Neural progenitor cell (in vitro differentiated cells): ENCODE data around the gene LRRC28. TPM values are rescaled to one million over a fixed set of nuclear protein-coding genes. Genes with fewer than 3 reads are reported as not detected.

Source experiments
- DNase-seq: peaks from one replicate; pipeline ENCODE4 v3.0.0-alpha.2; 2016; ENCODE audit warnings: low spot score
- H2AFZ ChIP-seq: fragments of 200-600 bp; sonication (generic); replicated peaks from 2 replicates; pipeline ENCODE4 v1.6.1; 2016; ENCODE audit warnings: antibody characterized with exemption
- H3F3A ChIP-seq: fragments of 200-600 bp; sonication (generic); 2 replicates; pipeline ENCODE4 v1.6.1; 2016; ENCODE audit warnings: antibody characterized with exemption, low read depth
- H3K27ac ChIP-seq: fragments of 200-600 bp; sonication (generic); 2 replicates; pipeline ENCODE4 v1.5.1; 2016; ENCODE audit warnings: mild to moderate bottlenecking
- H3K27me3 ChIP-seq: fragments of 200-600 bp; sonication (generic); 2 replicates; pipeline ENCODE4 v1.6.1; 2016; ENCODE audit warnings: mild to moderate bottlenecking, moderate library complexity
- H3K36me3 ChIP-seq: fragments of 200-600 bp; sonication (generic); 2 replicates; pipeline ENCODE4 v1.5.1; 2016
- H3K4me1 ChIP-seq: fragments of 200-600 bp; sonication (generic); 2 replicates; pipeline ENCODE4 v1.6.1; 2016; ENCODE audit warnings: mixed run types
- H3K4me2 ChIP-seq: fragments of 200-600 bp; sonication (generic); 2 replicates; pipeline ENCODE4 v1.6.1; 2016
- H3K4me3 ChIP-seq: fragments of 200-600 bp; sonication (generic); 2 replicates; pipeline ENCODE4 v1.5.1; 2016
- H3K79me2 ChIP-seq: fragments of 200-600 bp; sonication (generic); 2 replicates; pipeline ENCODE4 v1.6.1; 2016; ENCODE audit warnings: low read depth
- H3K9ac ChIP-seq: fragments of 200-600 bp; sonication (generic); 2 replicates; pipeline ENCODE4 v1.6.1; 2016
- H3K9me3 ChIP-seq: fragments of 200-600 bp; sonication (generic); 2 replicates; pipeline ENCODE4 v1.5.1; 2016; ENCODE audit warnings: low read depth
- H4K20me1 ChIP-seq: fragments of 200-600 bp; sonication (generic); 2 replicates; pipeline ENCODE4 v1.6.1; 2016; ENCODE audit warnings: low read depth
- H3K27ac Mint-ChIP-seq: 3 replicates; pipeline ENCODE4 v1.8.0; 2021; ENCODE audit warnings: mixed read lengths
- H3K27me3 Mint-ChIP-seq: 2 replicates; pipeline ENCODE4 v1.8.0; 2022; ENCODE audit warnings: low read depth, mild to moderate bottlenecking, inconsistent platforms, moderate library complexity, mixed read lengths; ENCODE audit not compliant: insufficient read depth
- H3K36me3 Mint-ChIP-seq: 3 replicates; pipeline ENCODE4 v1.8.0; 2021; ENCODE audit warnings: mixed read lengths
- H3K4me1 Mint-ChIP-seq: 3 replicates; pipeline ENCODE4 v1.8.0; 2021; ENCODE audit warnings: mixed read lengths
- H3K4me3 Mint-ChIP-seq: 3 replicates; pipeline ENCODE4 v1.8.0; 2021; ENCODE audit warnings: mild to moderate bottlenecking, moderate library complexity, mixed read lengths
- H3K9me3 Mint-ChIP-seq: 3 replicates; pipeline ENCODE4 v1.8.0; 2020; ENCODE audit warnings: mixed read lengths
- EZH2 ChIP-seq: fragments of 200-600 bp; sonication (generic); IDR thresholded peaks from 2 replicates; pipeline ENCODE4 v1.6.1; 2017; ENCODE audit warnings: antibody characterized with exemption, mild to moderate bottlenecking, moderate library complexity
- EZH2phosphoT487 ChIP-seq: fragments of 200-600 bp; sonication (generic); IDR thresholded peaks from 2 replicates; pipeline ENCODE4 v1.6.1; 2017; ENCODE audit warnings: antibody characterized with exemption
- total RNA-seq: library from RNA; depleted of rRNA; stranded (reverse); fragments of >200 nt; gene quantifications from 2 replicates; pipeline ENCODE4 v1.2.3, GENCODE V29; 2015; ENCODE audit warnings: low replicate concordance
- TF ChIP-seq, protein P1 (sequence below): fragments of 200-600 bp; sonication (generic); IDR thresholded peaks from 2 replicates; pipeline ENCODE4 v1.5.1; 2017; ENCODE audit warnings: antibody characterized with exemption, mild to moderate bottlenecking

Gene LRRC28
- total RNA-seq, 1 donor from 2014 or later: 34.5 TPM

DNA sequence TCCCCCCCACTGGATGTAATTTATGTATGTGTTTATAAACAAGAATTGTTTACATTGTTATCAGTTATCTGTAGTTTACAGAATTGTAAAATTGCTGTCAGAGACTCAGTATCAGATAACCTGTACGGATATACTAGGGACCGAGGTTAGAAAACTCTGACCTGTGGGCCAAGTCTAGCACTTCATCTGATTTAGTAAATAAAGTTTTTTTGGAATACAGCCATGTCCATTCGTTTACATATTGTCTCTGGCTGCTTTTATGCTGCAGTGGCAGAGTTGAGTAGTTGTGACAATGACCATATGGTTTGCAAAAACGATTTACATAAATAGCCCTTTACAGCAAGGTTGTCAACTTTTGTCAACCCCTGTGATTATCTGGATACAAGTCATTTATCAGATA is 52.6 kb downstream of the LRRC28 start:
- Histone ChIP-seq H3K79me2 (no peaks in the 10 kb centered on the region), H3K4me2 (no peak overlapping the region), H3K36me3 (no peaks in the 10 kb centered on the region), H3K9ac (no peak overlapping the region), H3K4me1 (peaks cover 24% of the 10 kb centered on the region), H3K27me3 (no peaks in the 10 kb centered on the region), H4K20me1 (peaks cover 6% of the 10 kb centered on the region), H2AFZ (no peak overlapping the region), H3K9me3 (no peaks in the 10 kb centered on the region), H3K4me3 (no peak overlapping the region), H3F3A (peaks cover 10% of the 10 kb centered on the region), H3K27ac (no peak overlapping the region)
- Mint-ChIP-seq H3K9me3 (no peaks in the 10 kb centered on the region), H3K4me3 (no peak overlapping the region), H3K27me3 (peaks cover 3% of the 10 kb centered on the region), H3K36me3 (peaks cover 2% of the 10 kb centered on the region), H3K4me1 (peaks cover 23% of the 10 kb centered on the region), H3K27ac (no peak overlapping the region)
- DNase-seq: no peak
- no peak for TF ChIP-seq EZH2
- TF ChIP-seq, protein P1, sequence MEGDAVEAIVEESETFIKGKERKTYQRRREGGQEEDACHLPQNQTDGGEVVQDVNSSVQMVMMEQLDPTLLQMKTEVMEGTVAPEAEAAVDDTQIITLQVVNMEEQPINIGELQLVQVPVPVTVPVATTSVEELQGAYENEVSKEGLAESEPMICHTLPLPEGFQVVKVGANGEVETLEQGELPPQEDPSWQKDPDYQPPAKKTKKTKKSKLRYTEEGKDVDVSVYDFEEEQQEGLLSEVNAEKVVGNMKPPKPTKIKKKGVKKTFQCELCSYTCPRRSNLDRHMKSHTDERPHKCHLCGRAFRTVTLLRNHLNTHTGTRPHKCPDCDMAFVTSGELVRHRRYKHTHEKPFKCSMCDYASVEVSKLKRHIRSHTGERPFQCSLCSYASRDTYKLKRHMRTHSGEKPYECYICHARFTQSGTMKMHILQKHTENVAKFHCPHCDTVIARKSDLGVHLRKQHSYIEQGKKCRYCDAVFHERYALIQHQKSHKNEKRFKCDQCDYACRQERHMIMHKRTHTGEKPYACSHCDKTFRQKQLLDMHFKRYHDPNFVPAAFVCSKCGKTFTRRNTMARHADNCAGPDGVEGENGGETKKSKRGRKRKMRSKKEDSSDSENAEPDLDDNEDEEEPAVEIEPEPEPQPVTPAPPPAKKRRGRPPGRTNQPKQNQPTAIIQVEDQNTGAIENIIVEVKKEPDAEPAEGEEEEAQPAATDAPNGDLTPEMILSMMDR: no peak

DNA sequence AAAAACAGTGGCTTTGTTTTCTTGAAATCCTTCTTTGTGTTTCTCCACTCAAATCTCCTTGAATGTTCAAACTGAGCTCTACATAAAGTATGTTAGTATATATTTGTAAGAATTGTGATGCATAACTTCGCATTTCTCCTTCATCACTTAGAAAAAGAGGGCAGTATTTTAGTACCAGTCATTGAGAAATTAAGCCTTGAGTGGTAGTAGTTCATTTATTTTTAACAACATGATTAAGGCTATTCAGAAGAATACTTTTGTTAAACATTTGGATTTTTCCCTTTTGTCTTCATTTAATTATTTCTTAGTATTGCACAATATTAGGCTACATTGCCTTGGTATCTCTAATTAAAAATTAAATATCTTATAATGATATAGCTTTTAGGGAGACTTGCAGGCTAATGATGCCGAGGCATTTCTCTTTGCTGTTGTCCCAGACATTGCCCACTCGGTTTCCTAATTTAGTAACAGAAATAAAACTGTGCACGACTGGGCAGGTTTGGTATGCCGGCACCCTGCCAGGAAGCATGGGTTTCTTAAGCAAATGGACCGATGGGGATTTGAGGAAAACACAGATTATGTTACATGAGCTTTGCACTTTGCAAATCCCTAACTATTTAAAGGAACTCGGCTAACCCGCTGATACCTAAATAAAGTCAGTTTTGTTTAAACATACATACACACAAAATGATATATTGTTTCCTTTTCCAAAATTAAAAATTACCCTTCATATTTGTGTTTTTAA is 54.7 kb downstream of the LRRC28 start:
- H3K4me3 Mint-ChIP-seq: peak overlapping the region; percentile 57

DNA sequence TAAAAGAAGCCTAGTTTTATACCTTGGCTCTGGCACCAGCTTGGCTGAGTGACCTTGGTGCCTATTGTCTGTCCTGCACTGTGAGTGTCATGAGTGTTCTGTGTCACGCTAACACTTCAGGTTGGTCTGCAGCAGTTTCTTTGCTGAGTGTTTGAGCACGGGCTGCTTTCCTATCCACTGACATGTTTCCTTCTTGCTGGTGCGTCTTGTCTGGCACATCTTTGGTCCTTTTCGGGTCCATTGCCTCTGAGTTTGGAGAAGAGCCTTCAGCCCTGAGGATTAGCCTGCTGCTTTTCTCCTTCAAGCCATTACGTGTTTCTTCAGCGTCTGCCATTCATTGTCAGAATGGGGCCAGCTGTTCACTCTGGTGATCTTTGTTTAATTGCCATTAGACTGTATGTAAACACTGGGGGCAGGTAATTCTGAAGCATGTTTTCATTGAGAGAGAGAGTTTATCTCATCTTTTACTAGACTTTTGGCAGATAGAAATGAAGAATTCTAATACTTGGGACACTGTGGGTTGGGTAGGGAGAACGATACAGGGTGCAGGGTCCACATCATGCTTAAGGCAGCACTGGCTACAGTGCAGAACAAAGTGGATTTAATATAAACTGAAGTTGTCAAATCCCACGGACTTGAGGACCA is 55.5 kb downstream of the LRRC28 start:
- Histone ChIP-seq H3K79me2 (no peaks in the 10 kb centered on the region), H4K20me1 (peaks cover 6% of the 10 kb centered on the region), H3K27ac (no peak overlapping the region), H2AFZ (no peak overlapping the region), H3F3A (peaks cover 10% of the 10 kb centered on the region), H3K36me3 (no peaks in the 10 kb centered on the region), H3K9me3 (no peaks in the 10 kb centered on the region), H3K4me1 (peaks cover 24% of the 10 kb centered on the region), H3K27me3 (no peaks in the 10 kb centered on the region), H3K4me2 (peak overlapping the region; percentile 62), H3K9ac (no peak overlapping the region), H3K4me3 (peak overlapping the region; percentile 3)
- peaks cover 3% of the 10 kb centered on the region for H3K27me3 Mint-ChIP-seq
- peak; percentile 62 for DNase-seq
- H3K4me1 Mint-ChIP-seq: peaks cover 23% of the 10 kb centered on the region
- H3K4me3 Mint-ChIP-seq: peak overlapping the region; percentile 15
- H3K27ac Mint-ChIP-seq: peak overlapping the region; percentile 11
- TF ChIP-seq, protein P1: no peak
- TF ChIP-seq EZH2 (no peak), EZH2phosphoT487 (no peak)
- H3K9me3 Mint-ChIP-seq: no peaks in the 10 kb centered on the region
- peaks cover under 1% of the 10 kb centered on the region for H3K36me3 Mint-ChIP-seq

More for the DNA sequence above, 54.7 kb downstream of the LRRC28 start:
- H3K4me1 Mint-ChIP-seq: peaks cover 23% of the 10 kb centered on the region
- H3K4me1 ChIP-seq: peaks cover 24% of the 10 kb centered on the region
- DNase-seq: peak; percentile 58
- H3K27me3 ChIP-seq: no peaks in the 10 kb centered on the region
- H3K79me2 ChIP-seq: no peaks in the 10 kb centered on the region
- H2AFZ ChIP-seq: no peak overlapping the region
- H3K36me3 Mint-ChIP-seq: peaks cover 2% of the 10 kb centered on the region
- TF ChIP-seq, protein P1: no peak
- TF ChIP-seq EZH2phosphoT487 (no peak), EZH2 (no peak)
- no peak overlapping the region for H3K9ac ChIP-seq
- H3K4me2 ChIP-seq: peak overlapping the region; percentile 62
- H3K36me3 ChIP-seq: no peaks in the 10 kb centered on the region
- peaks cover 10% of the 10 kb centered on the region for H3F3A ChIP-seq
- no peaks in the 10 kb centered on the region for H3K9me3 Mint-ChIP-seq
- H3K9me3 ChIP-seq: no peaks in the 10 kb centered on the region
- peak overlapping the region; percentile 3 for H3K4me3 ChIP-seq
- no peak overlapping the region for H3K27ac ChIP-seq
- peaks cover 6% of the 10 kb centered on the region for H4K20me1 ChIP-seq
- no peak overlapping the region for H3K27ac Mint-ChIP-seq
- H3K27me3 Mint-ChIP-seq: peaks cover 3% of the 10 kb centered on the region
